Left ventricle myocardium inferior (tissue), 1 donor: Measurements from ENCODE around the gene TMEM17. TPM values are rescaled to one million over a fixed set of nuclear protein-coding genes. Genes with fewer than 3 reads are reported as not detected.

Source experiments
- DNase-seq: peaks from one replicate; pipeline ENCODE4 v3.0.0-alpha.2; 2020
- H3K27ac ChIP-seq: fragments of 200-600 bp; replicated peaks from 2 replicates; pipeline ENCODE4 v1.8.0; 2021
- H3K27me3 ChIP-seq: fragments of 200-600 bp; 2 replicates; pipeline ENCODE4 v1.8.0; 2021; ENCODE audit warnings: low read depth
- H3K36me3 ChIP-seq: fragments of 200-600 bp; 2 replicates; pipeline ENCODE4 v1.8.0; 2021
- H3K4me1 ChIP-seq: fragments of 200-600 bp; 2 replicates; pipeline ENCODE4 v1.8.0; 2021
- H3K4me3 ChIP-seq: fragments of 200-600 bp; 2 replicates; pipeline ENCODE4 v1.8.0; 2021; ENCODE audit warnings: mild to moderate bottlenecking, moderate library complexity
- H3K9me3 ChIP-seq: fragments of 200-600 bp; replicated peaks from 2 replicates; pipeline ENCODE4 v1.8.0; 2021
- CTCF ChIP-seq: fragments of 200-600 bp; IDR thresholded peaks from 2 replicates; pipeline ENCODE4 v1.8.0; 2021; ENCODE audit warnings: antibody characterized with exemption, mild to moderate bottlenecking, borderline replicate concordance
- intact Hi-C: fragments of 100-400 bp; cut with micrococcal nuclease; formaldehyde crosslinking; loops from one replicate; pipeline ENCODE4 v1.11.0; 2022
- total RNA-seq: library from RNA; stranded (reverse); fragmentation: NEBNext Ultra II Directional; extraction: Animal tissue kit (Norgen Biotek cat#: 25700); gene quantifications from one replicate; pipeline ENCODE4 v1.2.1, GENCODE V29; 2021
- donor health status: DM: no; HTN: yes; CAD: no; lungs with severe emphysema.

The TMEM17 gene
- total RNA-seq, 1 donor from 2014 or later, result 2.2 TPM

GRCh38 chr2:62482558-62483352, 23.2 kb downstream of the TMEM17 start:
- Histone ChIP-seq H3K36me3 (no peaks in the 10 kb centered on the region), H3K9me3 (no peaks in the 10 kb centered on the region), H3K4me1 (peaks cover 35% of the 10 kb centered on the region), H3K27ac (no peak overlapping the region), H3K4me3 (no peak overlapping the region), H3K27me3 (no peaks in the 10 kb centered on the region)
- DNase-seq, result no peak
- intact Hi-C loops, result no loop called here
- no peak for TF ChIP-seq CTCF

GRCh38 chr2:62479917-62480316, 26.1 kb downstream of the TMEM17 start:
- Histone ChIP-seq H3K4me1 (peaks cover 42% of the 10 kb centered on the region), H3K27ac (no peak overlapping the region), H3K9me3 (no peaks in the 10 kb centered on the region), H3K4me3 (no peak overlapping the region), H3K27me3 (no peaks in the 10 kb centered on the region), H3K36me3 (no peaks in the 10 kb centered on the region)
- intact Hi-C loops, result no loop called here
- DNase-seq, result no peak
- no peak for TF ChIP-seq CTCF

- peak overlapping the region; percentile 81 for H3K27ac ChIP-seq
- intact Hi-C loops, result no loop called here
- no peak for DNase-seq
Observed at GRCh38 chr2:62478093-62478580, 27.9 kb downstream of the TMEM17 start.

GRCh38 chr2:62477573-62477972, 28.4 kb downstream of the TMEM17 start:
- Histone ChIP-seq H3K4me1 (peaks cover 61% of the 10 kb centered on the region), H3K4me3 (no peak overlapping the region), H3K36me3 (no peaks in the 10 kb centered on the region), H3K27ac (peak overlapping the region; percentile 81), H3K27me3 (no peaks in the 10 kb centered on the region), H3K9me3 (no peaks in the 10 kb centered on the region)
- TF ChIP-seq CTCF, result no peak
- intact Hi-C loops, result no loop called here
- no peak for DNase-seq

More at GRCh38 chr2:62478093-62478580, 27.9 kb downstream of the TMEM17 start:
- Histone ChIP-seq H3K36me3 (no peaks in the 10 kb centered on the region), H3K4me1 (peaks cover 55% of the 10 kb centered on the region), H3K4me3 (no peak overlapping the region), H3K9me3 (no peaks in the 10 kb centered on the region), H3K27me3 (no peaks in the 10 kb centered on the region)
- TF ChIP-seq CTCF, result no peak

- Histone ChIP-seq H3K36me3 (no peaks in the 10 kb centered on the region), H3K27ac (peak overlapping the region; percentile 75), H3K9me3 (no peaks in the 10 kb centered on the region), H3K27me3 (no peaks in the 10 kb centered on the region), H3K4me3 (peak overlapping the region; percentile 51), H3K4me1 (peaks cover 65% of the 10 kb centered on the region)
- TF ChIP-seq CTCF, result peak; percentile 13
- no peak for DNase-seq
- intact Hi-C loops, result no loop called here
Observed at GRCh38 chr2:62475172-62476011, 30.6 kb downstream of the TMEM17 start.
